IMR-90 (cell line): Measurements from ENCODE around the gene ARHGAP24. TPM values are rescaled to one million over a fixed set of nuclear protein-coding genes. Genes with fewer than 3 reads are reported as not detected.

ENCODE experiments used
- ATAC-seq: fragments of 200-7000 bp; cut with Tn5 transposase; 2 replicates; pipeline ENCODE4 v1.9.1; 2020; ENCODE audit warnings: low read depth, mild to moderate bottlenecking, moderate library complexity
- BruUV-seq: library from RNA; stranded (reverse); fragments of 400-500 nt; replicated peaks from 2 replicates; lab custom pipeline; 2021; lab: Mats Ljungman, UMichigan
- CTCF ChIA-PET: fragments of 300-600 bp; formaldehyde crosslinking; extraction: SDS; loops from one replicate; lab custom pipeline; 2021; ENCODE audit warnings: antibody characterized with exemption; lab: Yijun Ruan, JAX
- POLR2A ChIA-PET: fragments of 300-600 bp; sonication (Branson Sonifier 250); formaldehyde crosslinking; loops from one replicate; lab custom pipeline; 2022; ENCODE audit warnings: antibody characterized with exemption; ENCODE audit not compliant: unreplicated experiment; lab: Charles Lee
- DNase-seq: peaks from one replicate; pipeline ENCODE4 v3.0.0; 2013
- H2AFZ ChIP-seq: replicated peaks from 2 replicates; pipeline ENCODE3; 2013; ENCODE audit warnings: low read length, mild to moderate bottlenecking; ENCODE audit not compliant: poor library complexity
- H2AK5ac ChIP-seq: 2 replicates; pipeline ENCODE4 v1.6.1; 2013; ENCODE audit warnings: low read depth, low read length, inconsistent platforms
- H2AK9ac ChIP-seq: replicated peaks from 2 replicates; pipeline ENCODE3; 2013; ENCODE audit warnings: mild to moderate bottlenecking, low read depth, low read length, moderate library complexity; ENCODE audit not compliant: poor library complexity
- H2BK120ac ChIP-seq: 2 replicates; pipeline ENCODE4 v1.6.1; 2013; ENCODE audit warnings: low read depth, low read length, inconsistent platforms
- H2BK15ac ChIP-seq: 3 replicates; pipeline ENCODE4 v1.6.1; 2013; ENCODE audit warnings: low read depth, low read length, inconsistent platforms
- H2BK20ac ChIP-seq: 2 replicates; pipeline ENCODE4 v1.6.1; 2013; ENCODE audit warnings: low read depth, mild to moderate bottlenecking, inconsistent platforms, low read length, moderate library complexity
- H2BK5ac ChIP-seq: 2 replicates; pipeline ENCODE4 v1.6.1; 2013; ENCODE audit warnings: mild to moderate bottlenecking, low read depth, low read length, inconsistent platforms; ENCODE audit not compliant: poor library complexity, severe bottlenecking
- H3K14ac ChIP-seq: replicated peaks from 2 replicates; pipeline ENCODE4 v1.6.1; 2013; ENCODE audit warnings: low read depth, low read length, inconsistent platforms
- H3K18ac ChIP-seq: 2 replicates; pipeline ENCODE4 v1.6.1; 2013; ENCODE audit warnings: low read depth, low read length, control low read depth
- H3K23ac ChIP-seq: 2 replicates; pipeline ENCODE4 v1.6.1; 2013; ENCODE audit warnings: low read depth, low read length, inconsistent platforms
- H3K27ac ChIP-seq: 2 replicates; pipeline ENCODE4 v1.5.1; 2013; ENCODE audit warnings: mild to moderate bottlenecking, control low read depth, low read length; ENCODE audit not compliant: insufficient read depth
- H3K27me3 ChIP-seq: 2 replicates; pipeline ENCODE4 v1.6.1; 2013; ENCODE audit warnings: low read length; ENCODE audit not compliant: control insufficient read depth, insufficient read depth
- H3K36me3 ChIP-seq: 2 replicates; pipeline ENCODE4 v1.6.1; 2013; ENCODE audit warnings: low read length, mixed read lengths; ENCODE audit not compliant: control insufficient read depth, insufficient read depth
- H3K4ac ChIP-seq: 2 replicates; pipeline ENCODE4 v1.6.1; 2013; ENCODE audit warnings: low read depth, low read length, inconsistent platforms
- H3K4me1 ChIP-seq: 2 replicates; pipeline ENCODE4 v1.6.1; 2013; ENCODE audit warnings: low read length, mixed read lengths; ENCODE audit not compliant: control insufficient read depth, insufficient read depth
- H3K4me2 ChIP-seq: 2 replicates; pipeline ENCODE4 v1.6.1; 2013; ENCODE audit warnings: low read depth, mild to moderate bottlenecking, control low read depth, low read length, moderate library complexity
- H3K4me3 ChIP-seq: 2 replicates; pipeline ENCODE4 v1.5.1; 2013; ENCODE audit warnings: low read depth, mild to moderate bottlenecking, control low read depth, low read length, moderate library complexity; ENCODE audit not compliant: insufficient read depth
- H3K56ac ChIP-seq: 2 replicates; pipeline ENCODE4 v1.6.1; 2013; ENCODE audit warnings: low read length, inconsistent platforms; ENCODE audit not compliant: insufficient read depth; ENCODE audit errors: extremely low read depth
- H3K79me1 ChIP-seq, 2 experiments: 2 replicates each; pipeline ENCODE4 v1.6.1; 2013; ENCODE audit warnings: low read length in 2 of 2, inconsistent platforms in 1 of 2, low read depth in 1 of 2
- H3K9ac ChIP-seq: 2 replicates; pipeline ENCODE4 v1.6.1; 2013; ENCODE audit warnings: low read depth, low read length, control low read depth
- H3K9me1 ChIP-seq: 2 replicates; pipeline ENCODE4 v1.6.1; 2013; ENCODE audit warnings: low read length, inconsistent platforms; ENCODE audit not compliant: insufficient read depth
- H3K9me3 ChIP-seq: 2 replicates; pipeline ENCODE4 v1.6.1; 2013; ENCODE audit warnings: low read length; ENCODE audit not compliant: control insufficient read depth, insufficient read depth
- H4K20me1 ChIP-seq: 2 replicates; pipeline ENCODE4 v1.6.1; 2013; ENCODE audit warnings: low read length, inconsistent platforms; ENCODE audit not compliant: insufficient read depth
- H4K5ac ChIP-seq: 2 replicates; pipeline ENCODE4 v1.6.1; 2013; ENCODE audit warnings: mild to moderate bottlenecking, low read depth, low read length, control low read depth
- H4K8ac ChIP-seq, 2 experiments: 2 replicates each; pipeline ENCODE4 v1.6.1; 2013; ENCODE audit warnings: low read depth in 2 of 2, low read length in 2 of 2, control low read depth in 1 of 2, inconsistent platforms in 1 of 2
- H4K91ac ChIP-seq: 2 replicates; pipeline ENCODE4 v1.6.1; 2013; ENCODE audit warnings: low read depth, low read length, inconsistent platforms; ENCODE audit not compliant: insufficient read depth
- MXI1 ChIP-seq: IDR thresholded peaks from 2 replicates; pipeline ENCODE4 v1.6.1; 2012; ENCODE audit warnings: low read depth, mild to moderate bottlenecking, low read length, moderate library complexity, borderline replicate concordance
- RAD21 ChIP-seq: IDR thresholded peaks from 2 replicates; pipeline ENCODE4 v1.6.1; 2012; ENCODE audit warnings: low read length, improper control_type of control experiment
- WGBS, 2 experiments: methylation state at CpG; one replicate each; pipeline versions ENCODE4 v1.1.5 to v1.1.7; 2013; ENCODE audit warnings: missing lambda C conversion rate in 2 of 2; ENCODE audit not compliant: insufficient read length in 1 of 2; ENCODE audit errors: extremely low coverage in 2 of 2; 5-methylcytosine and 5-hydroxymethylcytosine counted together
- dilution Hi-C: fragments of 300-500 bp; cut with HindIII; formaldehyde crosslinking; loops from one replicate; pipeline ENCODE4 v1.14.3; 2018; ENCODE audit warnings: low sequenced_read_pairs; ENCODE audit not compliant: unreplicated experiment
- in situ Hi-C: fragments of 300-500 bp; cut with MboI; formaldehyde crosslinking; loops from 3 replicates; pipeline ENCODE4 v1.14.3; 2019; ENCODE audit warnings: low sequenced_read_pairs, inconsistent platforms, mixed read lengths
- intact Hi-C: fragments of 100-400 bp; cut with micrococcal nuclease; formaldehyde crosslinking; loops from 2 replicates; pipeline ENCODE4 v1.10.0; 2022
- polyA plus RNA-seq, 3 experiments: library from polyadenylated mRNA; depleted of rRNA; stranded (reverse); fragments of >200 nt; gene quantifications; 2 replicates each; pipeline ENCODE4 v1.2.3, GENCODE V29; 2012; ENCODE audit warnings: low replicate concordance in 1 of 3
- total RNA-seq: library from RNA; depleted of rRNA; stranded (reverse); fragments of >200 nt; gene quantifications from 2 replicates; pipeline ENCODE4 v1.2.3, GENCODE V29; 2012

The ARHGAP24 gene
- total and polyA plus RNA-seq, 2 of the 4 experiments (the other 2 are of a cell fraction): 11.9 to 24.0 TPM

DNA sequence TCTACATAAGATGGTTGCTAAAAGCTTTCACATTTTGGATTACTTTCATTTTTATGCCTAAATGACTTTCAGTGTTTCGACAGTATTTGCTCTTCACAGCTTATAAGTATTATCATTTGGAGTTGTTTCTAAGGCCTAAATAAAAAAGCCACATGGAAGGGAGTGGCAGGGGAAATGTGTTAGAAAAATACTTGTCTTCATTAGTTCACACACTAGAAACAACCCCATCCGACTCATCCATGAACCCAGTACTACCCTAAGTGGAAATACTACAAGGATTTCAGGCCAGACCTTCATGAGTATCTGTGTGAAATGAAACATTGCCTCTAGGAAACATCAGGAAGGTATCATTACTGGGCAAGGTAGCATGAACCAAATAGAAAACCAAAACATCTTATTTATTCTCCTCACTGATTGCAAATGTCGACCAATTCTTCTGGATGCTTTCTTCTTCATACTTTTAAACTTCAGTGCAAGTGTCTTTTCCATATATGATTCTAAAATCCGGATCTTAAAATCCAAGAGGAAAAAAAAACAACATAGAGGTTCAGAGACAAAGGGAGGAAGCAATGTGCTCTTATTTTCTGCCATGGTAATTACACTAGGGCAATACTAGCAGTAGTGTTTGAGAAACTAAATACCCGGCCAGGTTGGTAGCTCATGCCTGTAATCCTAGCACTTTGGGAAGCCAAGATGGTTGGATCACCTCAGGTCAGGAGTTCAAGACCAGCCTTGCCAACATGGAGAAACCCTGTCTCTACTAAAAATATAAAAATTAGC, 349.4 kb downstream of the ARHGAP24 start:
- peak overlapping the region; percentile 64 for H3K4me2 ChIP-seq

More for the DNA sequence above, 349.4 kb downstream of the ARHGAP24 start:
- peak overlapping the region; percentile 69; the same call in 1 of the 2 replicates for H3K18ac ChIP-seq
- no TSS peak for BruUV-seq
- no peak overlapping the region for H2BK15ac ChIP-seq
- dilution Hi-C loops (no loop called here), in situ Hi-C loops (no loop called here), intact Hi-C loops (no loop called here)
- H4K20me1 ChIP-seq: 0 out of 2 replicates have a peak, but pooled peaks cover 8% of the 10 kb centered on the region
- POLR2A ChIA-PET: no interaction called here
- H2BK5ac ChIP-seq: no peak overlapping the region
- no peak overlapping the region for H3K27ac ChIP-seq
- CTCF ChIA-PET: no interaction called here
- peak overlapping the region; percentile 9; the same call in 1 of the 2 replicates for H4K5ac ChIP-seq
- TF ChIP-seq MXI1 (no peak), RAD21 (no peak)
- H3K23ac ChIP-seq: peak overlapping the region; percentile 1; the same call in 1 of the 2 replicates
- peak overlapping the region; percentile 33; the same call in 1 of the 2 replicates for H3K4ac ChIP-seq
- no peak for ATAC-seq
- H3K27me3 ChIP-seq: no peaks in the 10 kb centered on the region
- no peak overlapping the region for H2AK5ac ChIP-seq
- H3K9me1 ChIP-seq: no peaks in the 10 kb centered on the region
- H4K8ac ChIP-seq: peak overlapping the region in 1 of 2 experiments; percentile 4; a peak in 1 of 4 replicates
- WGBS, 2 experiments: no CpG with 5 or more reads among the region's 5 CpGs
- H2BK20ac ChIP-seq: no peak overlapping the region; the same call in 1 of the 2 replicates
- peaks cover 10 to 41% of the 10 kb centered on the region in 2 experiments; a peak in 3 of 4 replicates for H3K79me1 ChIP-seq
- H3K4me1 ChIP-seq: peaks cover 16% of the 10 kb centered on the region
- H3K14ac ChIP-seq: no peak overlapping the region
- H3K36me3 ChIP-seq: no peaks in the 10 kb centered on the region; the same call in 1 of the 2 replicates
- H2AFZ ChIP-seq: no peak overlapping the region
- no peak overlapping the region for H2AK9ac ChIP-seq
- H3K4me3 ChIP-seq: no peak overlapping the region
- peak overlapping the region; percentile 11; the same call in 1 of the 2 replicates for H2BK120ac ChIP-seq
- H4K91ac ChIP-seq: no peak overlapping the region
- DNase-seq: no peak
- no peak overlapping the region for H3K9ac ChIP-seq
- H3K9me3 ChIP-seq: no peaks in the 10 kb centered on the region
- H3K56ac ChIP-seq: no peak overlapping the region
